AG04450 (cell line): ENCODE data around the gene RAB8A. TPM values are rescaled to one million over a fixed set of nuclear protein-coding genes. Genes with fewer than 3 reads are reported as not detected.

ENCODE experiments used
- CTCF ChIA-PET: fragments of 300-600, 350-600 bp; formaldehyde crosslinking; extraction: SDS; loops from one replicate; lab custom pipeline; 2022; ENCODE audit warnings: antibody characterized with exemption, inconsistent platforms; lab: Charles Lee
- POLR2A ChIA-PET: fragments of 350-600 bp; formaldehyde crosslinking; extraction: SDS; loops from one replicate; lab custom pipeline; 2021; ENCODE audit warnings: antibody characterized with exemption, inconsistent platforms; lab: Yijun Ruan, JAX
- DNase-seq: peaks from one replicate; pipeline ENCODE4 v3.0.0-alpha.2; 2011; ENCODE audit warnings: low read depth, low spot score
- H3K27ac ChIP-seq: one replicate; pipeline ENCODE4 v1.5.1; 2012; ENCODE audit warnings: low read depth, low read length, control low read depth
- H3K27me3 ChIP-seq: one replicate; pipeline ENCODE4 v1.6.0; 2012; ENCODE audit warnings: low read length; ENCODE audit not compliant: control insufficient read depth, insufficient read depth
- H3K4me3 ChIP-seq: 2 replicates; pipeline ENCODE4 v1.5.1; 2011; ENCODE audit warnings: mild to moderate bottlenecking, low read depth, low read length, control low read depth
- H3K9me3 ChIP-seq: 2 replicates; pipeline ENCODE4 v1.5.1; 2012; ENCODE audit warnings: low read length; ENCODE audit not compliant: control insufficient read depth, insufficient read depth
- CTCF ChIP-seq: IDR thresholded peaks from 2 replicates; pipeline ENCODE4 v1.5.1; 2011; ENCODE audit warnings: low read depth, low read length, control low read depth, inconsistent platforms
- polyA plus RNA-seq: library from polyadenylated mRNA; depleted of rRNA; stranded (reverse); fragments of >200 nt; gene quantifications from 2 replicates; pipeline ENCODE4 v1.2.3, GENCODE V29; 2011

Gene RAB8A
- polyA plus RNA-seq, 1 experiment = 109 TPM

- CTCF ChIA-PET = interaction anchor here (1.9 to 2.1 kb wide), 2 partner anchors 33 to 36 kb away, joined by 4 to 12 read pairs; no protein-coding TSS in a partner anchor
- peak overlapping the region; percentile 98 for H3K27ac ChIP-seq
Measured at GRCh38 chr19:16074488-16075365, 37.0 kb upstream of the RAB8A start.

GRCh38 chr19:16075430-16076153, 36.1 kb upstream of the RAB8A start:
- H3K27me3 ChIP-seq = no peaks in the 10 kb centered on the region
- peak overlapping the region; percentile 98 for H3K27ac ChIP-seq
- ChIA-PET POLR2A (interaction anchor here (0.5 to 4.1 kb wide), 13 partner anchors 10 to 983 kb away, joined by 3 to 52 read pairs (median 5); partner anchors contain the start of gene AP1M1), CTCF (interaction anchor here (0.9 to 2.1 kb wide), 3 partner anchors 12 to 35 kb away, joined by 4 to 12 read pairs (median 4); no protein-coding TSS in a partner anchor)
- H3K9me3 ChIP-seq = no peaks in the 10 kb centered on the region; the same call in 1 of the 2 replicates
- DNase-seq = no peak
- TF ChIP-seq CTCF = no peak
- peak overlapping the region; percentile 64 for H3K4me3 ChIP-seq

More at GRCh38 chr19:16074488-16075365, 37.0 kb upstream of the RAB8A start:
- DNase-seq = no peak
- no peak overlapping the region for H3K4me3 ChIP-seq
- H3K27me3 ChIP-seq = no peaks in the 10 kb centered on the region
- POLR2A ChIA-PET = interaction anchor here (0.7 to 4.1 kb wide), 5 partner anchors 8 to 250 kb away, joined by 3 to 52 read pairs (median 4); no protein-coding TSS in a partner anchor
- TF ChIP-seq CTCF = no peak
- H3K9me3 ChIP-seq = no peaks in the 10 kb centered on the region; the same call in 1 of the 2 replicates

GRCh38 chr19:16076154-16076957, 35.3 kb upstream of the RAB8A start, which contains the start of gene TPM4:
Gene TPM4, plus strand, starts transcription at chr19:16076495. Its CDS starts 71 bp downstream, at chr19:16076566.
- no peak for TF ChIP-seq CTCF
- Histone ChIP-seq H3K27ac (peak within 1 kb of the TSS; percentile 100), H3K9me3 (no peaks in the 10 kb centered on the region; the same call in 1 of the 2 replicates), H3K4me3 (peak within 1 kb of the TSS; percentile 89), H3K27me3 (no peaks in the 10 kb centered on the region)
- ChIA-PET POLR2A (interaction anchor here (0.5 to 4.1 kb wide), 14 partner anchors 10 to 984 kb away, joined by 3 to 52 read pairs (median 5); partner anchors contain the start of genes AP1M1 and FAM32A), CTCF (interaction anchor here (0.9 to 2.1 kb wide), 3 partner anchors 13 to 35 kb away, joined by 4 to 12 read pairs (median 4); no protein-coding TSS in a partner anchor)
- peak; percentile 93 for DNase-seq

GRCh38 chr19:16076958-16077611, 34.6 kb upstream of the RAB8A start:
- Histone ChIP-seq H3K9me3 (no peaks in the 10 kb centered on the region; the same call in 1 of the 2 replicates), H3K4me3 (peak overlapping the region; percentile 89), H3K27ac (peak overlapping the region; percentile 100), H3K27me3 (no peaks in the 10 kb centered on the region)
- ChIA-PET CTCF (interaction anchor here (0.7 to 1.2 kb wide), 2 partner anchors 15 to 36 kb away, joined by 3 to 8 read pairs; no protein-coding TSS in a partner anchor), POLR2A (interaction anchor here (0.7 to 4.1 kb wide), 8 partner anchors 9 to 247 kb away, joined by 3 to 52 read pairs (median 9); partner anchors contain the start of genes FAM32A and KLF2)
- TF ChIP-seq CTCF = no peak
- DNase-seq = no peak
